Endothelial cell of umbilical vein (primary cell): ENCODE results near the gene FBLN7. TPM values are rescaled to one million over a fixed set of nuclear protein-coding genes. Genes with fewer than 3 reads are reported as not detected.

Experiments
- BruUV-seq: library from RNA; stranded (reverse); fragments of 400-500 nt; replicated peaks from 2 replicates; lab custom pipeline; 2021; lab: Mats Ljungman, UMichigan
- CTCF ChIA-PET: fragments of 300-600, 350-600 bp; sonication (Branson Sonifier 250); formaldehyde crosslinking; loops from one replicate; lab custom pipeline; 2021; ENCODE audit warnings: antibody characterized with exemption, inconsistent platforms; lab: Charles Lee
- POLR2A ChIA-PET: fragments of 300-600, 350-600 bp; sonication (Branson Sonifier 250); formaldehyde crosslinking; loops from one replicate; lab custom pipeline; 2021; ENCODE audit warnings: antibody characterized with exemption, inconsistent platforms; lab: Charles Lee
- DNase-seq: peaks from one replicate; pipeline ENCODE4 v3.0.0-alpha.2; 2011; ENCODE audit warnings: low read depth, low spot score
- FAIRE-seq: peaks from 2 replicates; lab custom pipeline; 2011; peaks lifted over from hg19 to GRCh38; lab: Jason Lieb, UNC
- H2AFZ ChIP-seq: 2 replicates; pipeline ENCODE4 v1.6.0; 2012; ENCODE audit warnings: low read depth, low read length, control low read depth, inconsistent platforms
- H3K27ac ChIP-seq: 2 replicates; pipeline ENCODE4 v1.5.1; 2011; ENCODE audit warnings: low read depth, mild to moderate bottlenecking, control low read depth, low read length, moderate library complexity; ENCODE audit not compliant: insufficient read depth
- H3K27me3 ChIP-seq, 2 experiments: 2 replicates each; pipeline versions ENCODE4 v1.6.0 to v1.6.1; 2011; ENCODE audit warnings: low read length in 2 of 2, mixed read lengths in 1 of 2; ENCODE audit not compliant: control insufficient read depth in 2 of 2, insufficient read depth in 2 of 2
- H3K36me3 ChIP-seq, 2 experiments: 2 replicates in 1 of 2; 3 replicates in 1 of 2; pipeline ENCODE4 v1.5.1; 2011; ENCODE audit warnings: low read length in 2 of 2, mild to moderate bottlenecking in 1 of 2, moderate library complexity in 1 of 2; ENCODE audit not compliant: control insufficient read depth in 2 of 2, insufficient read depth in 2 of 2; ENCODE audit errors: extremely low read depth in 1 of 2
- H3K4me1 ChIP-seq: 3 replicates; pipeline ENCODE4 v1.5.1; 2011; ENCODE audit warnings: mild to moderate bottlenecking, low read length; ENCODE audit not compliant: control insufficient read depth, insufficient read depth; ENCODE audit errors: extremely low read depth
- H3K4me2 ChIP-seq: 2 replicates; pipeline ENCODE4 v1.6.1; 2011; ENCODE audit warnings: low read length, control low read depth, mixed read lengths; ENCODE audit not compliant: insufficient read depth
- H3K4me3 ChIP-seq, 3 experiments: fragments of 200-600 bp in 1 of 3; sonication (generic), shearing (Covaris generic) in 1 of 3; replicated peaks in 1 of 3; 2 replicates each; pipeline ENCODE4 v1.5.1; 2011 to 2016; ENCODE audit warnings: control low read depth in 3 of 3, low read length in 3 of 3, mild to moderate bottlenecking in 2 of 3, inconsistent platforms in 1 of 3, low read depth in 1 of 3, moderate library complexity in 1 of 3; ENCODE audit not compliant: insufficient read depth in 1 of 3
- H3K79me2 ChIP-seq: 2 replicates; pipeline ENCODE4 v1.6.0; 2012; ENCODE audit warnings: low read length, inconsistent platforms; ENCODE audit not compliant: control insufficient read depth, insufficient read depth
- H3K9ac ChIP-seq: replicated peaks from 2 replicates; pipeline ENCODE3; 2011; ENCODE audit warnings: low read length, control low read depth; ENCODE audit not compliant: insufficient read depth; ENCODE audit errors: extremely low read depth
- H3K9me1 ChIP-seq: replicated peaks from 3 replicates; pipeline ENCODE4 v1.6.0; 2011; ENCODE audit warnings: mild to moderate bottlenecking, low read length; ENCODE audit not compliant: control insufficient read depth, insufficient read depth; ENCODE audit errors: extremely low read depth
- H3K9me3 ChIP-seq: replicated peaks from 2 replicates; pipeline ENCODE4 v1.5.1; 2012; ENCODE audit warnings: low read length, inconsistent platforms; ENCODE audit not compliant: control insufficient read depth, insufficient read depth
- H4K20me1 ChIP-seq: replicated peaks from 2 replicates; pipeline ENCODE3; 2011; ENCODE audit warnings: mild to moderate bottlenecking, low read length; ENCODE audit not compliant: control insufficient read depth, insufficient read depth; ENCODE audit errors: extremely low read depth
- CTCF ChIP-seq, 2 donors: IDR thresholded peaks; 1 replicate in 1 of 2; 2 replicates in 1 of 2; pipeline ENCODE4 v1.5.1; 2011; ENCODE audit warnings: low read length in 2 of 2, mild to moderate bottlenecking in 2 of 2, moderate library complexity in 2 of 2, control low read depth in 1 of 2, inconsistent platforms in 1 of 2, low read depth in 1 of 2; ENCODE audit not compliant: insufficient read depth in 1 of 2; ENCODE audit errors: extremely low read depth in 1 of 2
- EZH2 ChIP-seq: IDR thresholded peaks from 2 replicates; pipeline ENCODE4 v1.6.1; 2012; ENCODE audit warnings: borderline replicate concordance, low read depth, mild to moderate bottlenecking, moderate library complexity, low read length, inconsistent platforms; ENCODE audit not compliant: severe bottlenecking
- FOS ChIP-seq: IDR thresholded peaks from 2 replicates; pipeline ENCODE4 v1.6.1; 2011; ENCODE audit warnings: mild to moderate bottlenecking, low read length, moderate library complexity, borderline replicate concordance; ENCODE audit not compliant: insufficient read depth
- JUN ChIP-seq: IDR thresholded peaks from 2 replicates; pipeline ENCODE4 v1.6.1; 2011; ENCODE audit warnings: borderline replicate concordance, low read depth; ENCODE audit not compliant: insufficient read length, insufficient read depth
- MAX ChIP-seq: IDR thresholded peaks from 2 replicates; pipeline ENCODE4 v1.6.1; 2011; ENCODE audit not compliant: insufficient read depth, insufficient read length
- MYC ChIP-seq: IDR thresholded peaks from one replicate; pipeline ENCODE4 v1.6.1; 2011; ENCODE audit warnings: mild to moderate bottlenecking, low read depth, low read length
- POLR2A ChIP-seq: IDR thresholded peaks from 2 replicates; pipeline ENCODE4 v1.6.1; 2012; ENCODE audit warnings: low read depth, mild to moderate bottlenecking, control low read depth, low read length
- dilution Hi-C: fragments of 300-500 bp; cut with MboI; formaldehyde crosslinking; loops from one replicate; pipeline ENCODE4 v1.15.0; 2019; ENCODE audit warnings: low sequenced_read_pairs; ENCODE audit not compliant: extremely low pct_ligation_motif_present
- intact Hi-C: fragments of 100-400 bp; cut with micrococcal nuclease; formaldehyde crosslinking; loops from one replicate; pipeline ENCODE4 v1.10.0; 2022
- polyA plus RNA-seq, 4 experiments: library from polyadenylated mRNA; depleted of rRNA in 3 of 4; stranded (reverse) in 3 of 4; unstranded in 1 of 4; fragments of >200 nt; gene quantifications; 2 replicates each; pipeline versions ENCODE4 v1.2.1 to v1.2.3, GENCODE V29; 2011 to 2012; ENCODE audit warnings: missing spikeins in 1 of 4
- total RNA-seq: library from RNA; stranded (reverse); gene quantifications from 2 replicates; pipeline ENCODE4 v1.2.3, GENCODE V29; 2021

The FBLN7 gene
- total and polyA plus RNA-seq, 2 donors (not counting 3 experiments of a cell fraction or from before 2014, with no cell fraction given), result 3.1 to 3.3 TPM

- Histone ChIP-seq H3K27ac (no peak overlapping the region), H3K4me1 (peaks cover 9% of the 10 kb centered on the region), H2AFZ (no peak overlapping the region), H3K36me3 (no peaks in the 10 kb centered on the region), H3K4me2 (no peak overlapping the region), H3K9ac (no peak overlapping the region), H3K9me3 (no peaks in the 10 kb centered on the region), H3K27me3 (no peaks in the 10 kb centered on the region), H3K4me3 (no peak overlapping the region), H3K79me2 (no peaks in the 10 kb centered on the region), H4K20me1 (no peaks in the 10 kb centered on the region), H3K9me1 (no peaks in the 10 kb centered on the region)
- ChIA-PET CTCF (no interaction called here), POLR2A (no interaction called here)
- intact Hi-C loops (no loop called here), dilution Hi-C loops (no loop called here)
- FAIRE-seq (no peak), DNase-seq (no peak)
- TF ChIP-seq FOS (no peak), POLR2A (no peak), MYC (no peak), JUN (no peak), MAX (no peak), EZH2 (no peak), CTCF (IDR thresholded peaks at IDR 0.05; ENCODE audit: extremely low read depth in 1 of 2, insufficient read depth in 1 of 2, low read depth in 1 of 2, low read length in 2 of 2) (no peak)
- BruUV-seq, result no TSS peak
Measured at GRCh38 chr2:112140899-112141625, 2.9 kb downstream of the FBLN7 start.
